ENCODE data around the gene KRTAP13-2. TPM values are rescaled to one million over a fixed set of nuclear protein-coding genes. Genes with fewer than 3 reads are reported as not detected.

KRTAP13-2 gene, protein sequence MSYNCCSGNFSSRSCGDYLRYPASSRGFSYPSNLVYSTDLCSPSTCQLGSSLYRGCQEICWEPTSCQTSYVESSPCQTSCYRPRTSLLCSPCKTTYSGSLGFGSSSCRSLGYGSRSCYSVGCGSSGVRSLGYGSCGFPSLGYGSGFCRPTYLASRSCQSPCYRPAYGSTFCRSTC
- not detected for polyA plus RNA-seq (2013, experiment 1 of 2; ENCODE audit: insufficient read length)
- polyA plus RNA-seq (2013, experiment 2 of 2; ENCODE audit: insufficient read length), result not detected

DNA sequence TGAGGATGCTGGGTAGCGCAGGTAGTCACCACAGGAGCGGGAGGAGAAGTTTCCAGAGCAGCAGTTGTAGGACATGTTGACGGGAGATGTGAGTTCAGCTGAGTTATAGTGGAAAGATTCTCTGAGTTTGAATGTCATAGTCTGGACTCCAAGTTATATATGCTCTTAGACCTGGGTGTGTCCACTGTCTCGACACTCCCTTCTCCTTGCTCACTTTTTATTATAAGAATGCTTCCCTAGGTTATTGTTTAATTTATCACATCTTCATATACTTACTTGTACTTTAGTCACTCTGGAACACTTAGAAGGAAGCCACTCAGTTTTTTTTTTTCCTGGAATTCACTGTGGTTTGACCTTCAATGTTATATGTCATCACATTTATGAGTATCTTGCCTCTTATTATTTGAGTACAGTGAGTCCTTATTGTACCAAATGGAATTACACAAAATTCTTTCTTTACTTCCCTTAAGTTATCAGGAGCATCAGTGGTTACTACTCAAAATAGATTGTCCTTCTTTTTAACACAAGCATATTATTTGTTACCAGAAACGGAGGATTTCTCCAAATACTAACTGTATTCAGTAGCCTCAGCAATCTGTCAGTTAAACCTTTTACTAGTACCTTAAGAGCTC, at the start of gene KRTAP13-2:
TSS of gene KRTAP13-2 (minus strand) at position 133 of the 632 bp plus-strand sequence. CDS start at position 75, 58 bp downstream.
- DNase-seq, result no peak

DNA sequence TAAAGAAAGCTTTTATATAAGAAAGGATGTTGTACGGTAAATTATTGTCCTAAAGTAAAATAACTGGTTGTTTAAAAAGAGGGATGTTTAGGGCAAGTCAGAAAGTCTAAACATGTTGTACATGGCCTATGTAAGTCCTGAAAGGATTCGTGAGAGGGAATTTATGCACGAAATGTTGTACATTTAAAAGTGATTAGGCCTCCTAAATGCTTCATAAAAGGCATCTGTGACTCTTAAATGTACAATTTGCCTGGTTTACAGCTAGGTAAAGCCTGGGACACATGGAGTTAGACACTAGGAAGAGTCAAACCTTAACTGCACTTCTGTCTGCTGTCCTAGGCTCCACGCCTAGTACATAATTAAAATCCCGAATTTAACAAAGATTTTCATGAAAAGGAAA, 43.9 kb upstream of the KRTAP13-2 start:
- DNase-seq, result no peak

DNA sequence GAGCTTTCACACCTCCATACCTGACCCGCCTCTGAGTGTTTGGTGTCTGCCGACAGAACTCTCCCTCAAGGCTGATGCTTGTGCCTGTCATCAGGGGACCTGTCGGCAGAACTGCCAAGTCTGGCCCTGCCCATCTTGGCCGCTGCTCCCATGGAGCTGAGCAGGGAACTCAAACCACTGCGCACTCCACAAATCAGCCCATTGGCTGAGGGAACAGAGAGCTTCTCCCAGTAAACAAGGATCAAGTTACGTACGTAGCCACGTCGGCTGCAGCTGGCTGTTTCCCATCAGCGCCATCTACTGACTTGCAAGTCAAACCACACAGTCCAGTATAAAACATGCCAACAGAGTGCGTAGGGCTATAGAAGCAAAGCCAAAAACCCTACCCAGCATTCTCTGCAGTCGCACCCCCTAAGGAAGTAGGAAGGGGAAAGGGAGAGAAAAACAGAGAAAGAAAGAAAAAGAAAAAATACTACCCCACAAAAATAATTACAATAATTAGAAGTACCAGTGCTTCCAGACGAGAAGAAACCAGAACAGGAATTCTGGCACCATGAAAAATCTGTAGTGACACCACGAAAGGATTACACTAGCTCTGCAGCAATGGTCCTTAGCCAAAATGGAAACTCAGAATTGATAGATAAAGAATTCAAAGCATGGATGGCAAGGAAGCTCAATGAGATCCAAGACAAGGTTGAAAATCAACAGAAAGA, 36.9 kb upstream of the KRTAP13-2 start:
- peak; percentile 69 for DNase-seq

DNA sequence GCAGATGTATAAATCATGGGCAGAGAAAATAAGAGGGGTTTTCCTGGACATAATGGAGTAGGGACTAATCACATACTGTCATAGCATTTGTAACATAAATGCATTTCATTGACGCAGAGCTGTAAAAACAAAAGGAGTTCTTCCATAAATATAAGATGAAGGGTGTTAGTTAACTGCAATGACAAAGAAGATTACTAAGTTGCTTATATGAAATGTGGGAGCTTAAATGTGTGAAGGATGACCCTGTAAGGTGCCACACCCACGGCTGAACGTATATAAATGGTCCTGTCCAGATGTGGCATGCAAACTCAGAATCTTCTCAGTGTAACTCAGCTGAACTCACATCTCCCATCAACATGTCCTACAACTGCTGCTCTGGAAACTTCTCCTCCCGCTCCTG, 23.7 kb upstream of the KRTAP13-2 start, which contains the start of gene KRTAP13-1:
TSS of gene KRTAP13-1 (plus strand) at position 301 of the 400 bp plus-strand sequence. CDS start at position 357, 56 bp downstream.
- DNase-seq, result no peak

DNA sequence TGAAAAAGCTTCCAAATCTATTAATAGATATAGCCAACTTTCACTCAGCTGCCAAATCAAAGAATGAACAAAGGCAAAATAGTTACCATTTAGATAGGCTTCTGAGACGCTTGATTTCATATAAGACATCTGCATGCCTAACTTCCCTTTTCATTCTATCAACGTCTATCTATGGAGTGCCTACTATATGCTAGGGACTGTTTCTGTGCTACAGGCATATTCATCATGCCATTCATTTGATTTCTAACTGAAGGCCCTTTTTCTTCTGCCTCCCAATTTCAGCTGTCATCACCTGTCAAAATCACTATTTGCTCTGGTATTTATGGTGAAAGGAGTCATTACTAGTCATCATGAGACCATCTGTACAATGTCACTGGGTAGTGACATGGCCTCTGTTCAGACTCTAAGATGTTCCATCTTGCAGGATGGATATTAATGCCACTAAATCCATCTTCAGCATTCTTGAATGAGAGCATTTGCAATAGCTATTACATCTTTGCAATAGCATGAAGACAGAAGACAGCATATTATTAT, 19.5 kb upstream of the KRTAP13-2 start:
- no peak for DNase-seq

DNA sequence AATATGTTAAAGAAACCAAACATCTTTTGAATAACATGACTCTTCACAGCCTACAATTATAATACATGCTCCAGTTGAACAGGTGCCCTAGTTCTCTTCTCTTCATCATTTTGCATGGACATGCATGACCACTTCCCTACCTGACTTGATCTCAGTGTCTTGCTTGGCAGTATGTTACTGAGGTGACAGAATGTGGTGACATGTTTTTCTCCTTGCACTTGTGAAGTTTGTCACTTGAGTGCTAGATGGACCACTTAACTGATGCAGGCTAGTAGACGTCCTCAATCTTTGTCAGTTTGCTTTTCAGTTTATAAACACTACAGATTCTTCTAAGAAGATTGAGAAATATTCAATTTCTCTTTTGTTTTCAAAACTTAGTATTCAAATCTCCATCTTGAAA, 10.1 kb upstream of the KRTAP13-2 start:
- no peak for DNase-seq

DNA sequence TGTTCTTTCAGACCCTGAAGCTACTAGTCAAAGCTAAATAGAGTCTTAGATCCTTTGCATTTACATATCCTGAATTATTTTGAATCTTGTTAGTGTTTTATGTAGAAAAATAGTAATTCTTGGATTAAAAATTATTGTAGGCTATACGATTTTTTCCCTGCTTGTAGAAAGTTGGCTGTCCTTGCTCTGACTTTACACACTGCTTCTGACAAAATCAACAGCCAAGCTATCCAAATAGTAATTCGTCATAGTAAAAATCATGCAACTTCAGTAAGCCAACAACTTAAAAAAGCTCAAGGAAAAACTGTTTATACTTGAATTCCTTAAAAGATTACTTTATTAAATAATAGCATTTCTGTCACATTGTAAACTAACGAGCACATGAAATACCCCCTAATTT, 16.2 kb downstream of the KRTAP13-2 start:
- DNase-seq, result no peak

GRCh38 chr21:30354308-30355005, 17.6 kb downstream of the KRTAP13-2 start:
- no peak for DNase-seq

DNA sequence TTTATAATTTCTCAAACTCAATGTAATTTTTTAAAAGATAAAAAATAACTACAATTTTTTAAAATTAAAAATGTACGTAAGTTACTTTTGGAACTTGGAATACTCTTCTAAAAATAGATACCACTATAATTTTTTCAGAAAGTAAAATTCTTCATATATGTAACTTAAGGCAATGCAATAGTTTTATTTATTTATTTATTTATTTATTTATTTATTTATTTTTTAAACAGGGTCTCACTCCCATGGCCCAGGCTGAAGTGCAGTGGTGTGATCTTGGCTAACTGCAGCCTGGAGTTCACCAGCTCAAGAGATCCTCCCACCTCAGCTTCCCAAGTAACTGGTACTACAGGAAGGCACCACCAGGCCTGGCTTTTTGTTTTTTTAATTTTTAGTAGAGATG, 20.5 kb downstream of the KRTAP13-2 start:
- DNase-seq, result no peak

GRCh38 chr21:30349572-30349971, 22.5 kb downstream of the KRTAP13-2 start:
- DNase-seq, result peak; percentile 37

- DNase-seq, result no peak
These were observed 23.6 kb downstream of the KRTAP13-2 start, which contains the start of gene KRTAP23-1 for GRCh38 chr21:30348506-30348905. KRTAP23-1 (minus strand) TSS chr21:30348606; CDS start chr21:30348606, 0 bp downstream.

- DNase-seq, result no peak
These were observed 27.1 kb downstream of the KRTAP13-2 start for GRCh38 chr21:30345014-30345413.

- peak; percentile 53 for DNase-seq
These were observed 31.1 kb downstream of the KRTAP13-2 start for GRCh38 chr21:30340714-30341573.

DNA sequence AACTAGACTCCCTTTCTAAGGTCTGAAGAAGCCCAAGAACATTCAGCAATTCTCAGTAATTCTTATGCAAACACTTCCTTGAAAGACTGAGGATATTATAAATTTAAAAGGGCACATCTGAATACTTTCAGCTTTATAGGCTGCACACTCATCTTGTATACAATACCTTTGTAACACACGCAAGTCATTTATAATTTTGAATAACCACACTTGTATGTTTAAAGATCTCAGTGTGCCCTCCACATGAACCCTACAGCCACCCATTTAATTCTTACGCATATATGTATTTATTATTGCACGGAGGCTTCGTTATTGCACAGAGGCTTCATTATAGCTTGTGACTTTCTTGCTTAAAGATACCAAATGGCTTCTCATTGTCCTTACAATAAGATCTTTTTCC, 33.4 kb downstream of the KRTAP13-2 start:
- no peak for DNase-seq

- no peak for DNase-seq
These were observed 34.3 kb downstream of the KRTAP13-2 start for GRCh38 chr21:30337772-30338171.

DNA sequence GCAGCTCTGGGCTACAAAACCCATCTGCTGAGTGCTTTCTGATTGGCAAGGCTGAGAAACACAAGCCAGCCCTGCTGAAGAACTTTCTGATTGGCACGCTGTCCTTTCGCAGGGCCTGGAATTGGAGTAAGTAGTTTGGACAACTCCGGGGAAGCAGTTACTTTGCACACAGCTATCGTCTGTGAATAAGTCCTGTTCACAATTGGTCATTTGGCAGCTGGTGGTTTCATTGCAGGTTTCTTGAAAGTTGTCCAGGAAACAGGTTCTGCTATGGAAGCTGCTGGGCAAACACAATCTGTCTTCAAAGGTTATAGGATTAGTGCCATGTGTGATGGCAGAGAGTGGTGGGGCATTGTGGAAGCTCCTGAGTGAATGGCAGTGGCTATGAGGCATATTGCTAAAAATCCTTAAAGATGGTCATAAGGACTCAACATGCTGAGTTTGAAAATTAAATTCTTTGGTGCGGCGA, 34.8 kb downstream of the KRTAP13-2 start, which contains the start of gene KRTAP27-1:
TSS of gene KRTAP27-1 (minus strand) at position 419 of the 469 bp plus-strand sequence. CDS start at position 393, 26 bp downstream.
- DNase-seq, result no peak

GRCh38 chr21:30336596-30336995, 35.5 kb downstream of the KRTAP13-2 start:
- peak; percentile 85 for DNase-seq

GRCh38 chr21:30333736-30334135, 38.3 kb downstream of the KRTAP13-2 start:
- peak; percentile 67 for DNase-seq

DNA sequence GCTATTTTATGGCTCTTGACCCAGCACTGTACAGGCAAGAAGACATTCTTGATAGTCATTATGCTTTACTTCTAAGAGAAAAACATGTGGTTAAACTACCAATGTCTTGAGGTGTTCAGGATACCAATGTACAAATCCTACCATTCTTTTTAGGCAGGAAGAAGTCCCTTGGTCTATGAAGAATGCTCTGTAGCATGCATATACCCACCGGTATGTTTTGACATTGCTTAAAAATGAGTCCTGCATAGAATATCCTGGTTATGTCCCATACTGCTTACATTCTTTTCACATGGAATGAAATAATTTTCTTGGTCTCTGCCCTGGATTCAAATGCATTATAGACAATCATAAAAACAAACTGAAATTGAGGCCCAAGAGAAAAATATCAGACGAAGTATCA, 39.4 kb downstream of the KRTAP13-2 start:
- peak; percentile 81 for DNase-seq

GRCh38 chr21:30329203-30329875, 42.7 kb downstream of the KRTAP13-2 start:
- DNase-seq, result peak; percentile 48

- no peak for DNase-seq
These were observed 45.7 kb downstream of the KRTAP13-2 start for GRCh38 chr21:30326390-30326789.

Data from fibroblast of skin of scalp (primary cell).